ENCODE results near the gene CPOX.

Gene CPOX

DNA sequence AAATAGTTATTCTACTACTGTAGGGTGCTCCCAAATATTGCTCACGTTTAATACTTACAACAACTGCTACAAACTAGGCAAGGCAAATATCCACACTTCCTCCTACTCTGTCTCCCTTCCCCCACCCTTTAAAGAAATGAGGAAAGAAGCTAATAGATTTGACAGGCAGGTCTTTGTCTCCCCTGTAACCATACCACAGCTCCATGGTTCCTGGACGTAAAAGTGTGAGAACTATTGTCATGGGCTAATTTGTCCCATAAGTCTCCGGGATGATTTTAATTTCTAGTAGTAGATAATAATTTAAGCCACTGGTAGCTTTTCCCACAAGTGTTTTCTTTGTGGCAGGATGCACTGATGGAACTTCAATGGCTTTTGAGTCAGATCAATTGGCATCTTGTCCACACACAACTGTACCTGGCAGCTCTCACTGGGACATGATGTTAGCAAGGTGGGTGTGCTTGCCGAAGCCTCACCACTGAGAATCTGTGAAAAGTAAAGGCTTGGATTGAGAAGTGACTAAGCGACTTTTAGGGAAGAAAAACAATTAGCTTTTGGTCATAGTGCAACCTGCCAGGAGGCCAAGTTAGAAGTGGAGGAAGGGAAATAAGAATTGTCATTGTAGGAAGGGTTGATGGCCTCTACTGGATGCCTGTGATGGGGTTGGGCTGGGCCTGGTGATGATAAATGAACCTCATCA, 1.4 kb upstream of the CPOX start:
- DNase-seq (ENCODE audit: low read depth), result no peak
- TF ChIP-seq, protein P1, sequence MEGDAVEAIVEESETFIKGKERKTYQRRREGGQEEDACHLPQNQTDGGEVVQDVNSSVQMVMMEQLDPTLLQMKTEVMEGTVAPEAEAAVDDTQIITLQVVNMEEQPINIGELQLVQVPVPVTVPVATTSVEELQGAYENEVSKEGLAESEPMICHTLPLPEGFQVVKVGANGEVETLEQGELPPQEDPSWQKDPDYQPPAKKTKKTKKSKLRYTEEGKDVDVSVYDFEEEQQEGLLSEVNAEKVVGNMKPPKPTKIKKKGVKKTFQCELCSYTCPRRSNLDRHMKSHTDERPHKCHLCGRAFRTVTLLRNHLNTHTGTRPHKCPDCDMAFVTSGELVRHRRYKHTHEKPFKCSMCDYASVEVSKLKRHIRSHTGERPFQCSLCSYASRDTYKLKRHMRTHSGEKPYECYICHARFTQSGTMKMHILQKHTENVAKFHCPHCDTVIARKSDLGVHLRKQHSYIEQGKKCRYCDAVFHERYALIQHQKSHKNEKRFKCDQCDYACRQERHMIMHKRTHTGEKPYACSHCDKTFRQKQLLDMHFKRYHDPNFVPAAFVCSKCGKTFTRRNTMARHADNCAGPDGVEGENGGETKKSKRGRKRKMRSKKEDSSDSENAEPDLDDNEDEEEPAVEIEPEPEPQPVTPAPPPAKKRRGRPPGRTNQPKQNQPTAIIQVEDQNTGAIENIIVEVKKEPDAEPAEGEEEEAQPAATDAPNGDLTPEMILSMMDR (IDR thresholded peaks at IDR 0.05; ENCODE audit: insufficient read depth, low read depth, low read length, missing control alignments), result no peak
- H3K4me3 ChIP-seq (ENCODE audit: low read length), result no peak overlapping the region

GRCh38 chr3:98592345-98592935, 971 bp downstream of the CPOX start:
- DNase-seq (ENCODE audit: low read depth), result no peak
- peak overlapping the region; percentile 72 for H3K4me3 ChIP-seq (ENCODE audit: low read length)
- TF ChIP-seq, protein P1 (IDR thresholded peaks at IDR 0.05; ENCODE audit: insufficient read depth, low read depth, low read length, missing control alignments), result no peak

GRCh38 chr3:98589331-98590036, 3.9 kb downstream of the CPOX start:
- no peak overlapping the region for H3K4me3 ChIP-seq (ENCODE audit: low read length)
- DNase-seq (ENCODE audit: low read depth), result no peak
- TF ChIP-seq, protein P1 (IDR thresholded peaks at IDR 0.05; ENCODE audit: insufficient read depth, low read depth, low read length, missing control alignments), result no peak

DNA sequence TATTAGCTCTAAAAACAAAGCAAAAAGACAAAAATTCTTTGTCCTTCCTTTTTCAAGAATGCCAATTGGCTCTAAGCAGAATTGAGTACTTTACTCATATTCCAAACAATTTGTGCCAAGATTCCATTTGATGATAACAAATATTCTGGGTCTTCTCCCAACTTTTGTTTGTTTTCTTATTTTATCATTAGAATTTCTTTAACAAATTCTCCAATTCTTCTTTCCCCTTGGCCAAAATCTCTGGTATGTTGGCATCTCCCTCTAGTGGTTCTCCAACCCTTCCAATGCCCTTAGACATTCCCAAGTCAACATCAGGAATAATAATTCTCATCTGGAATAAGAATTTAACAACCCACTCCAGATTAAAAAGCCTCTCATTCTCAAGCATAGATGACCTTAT, 5.3 kb downstream of the CPOX start:
- DNase-seq (ENCODE audit: low read depth), result no peak
- TF ChIP-seq, protein P1 (IDR thresholded peaks at IDR 0.05; ENCODE audit: insufficient read depth, low read depth, low read length, missing control alignments), result peak; percentile 56
- H3K4me3 ChIP-seq (ENCODE audit: low read length), result no peak overlapping the region

GRCh38 chr3:98587654-98588053, 5.8 kb downstream of the CPOX start:
- TF ChIP-seq, protein P1 (IDR thresholded peaks at IDR 0.05; ENCODE audit: insufficient read depth, low read depth, low read length, missing control alignments), result no peak

GRCh38 chr3:98584547-98584946, 8.9 kb downstream of the CPOX start:
- H3K4me3 ChIP-seq (ENCODE audit: low read length), result no peak overlapping the region
- no peak for DNase-seq (ENCODE audit: low read depth)
- TF ChIP-seq, protein P1 (IDR thresholded peaks at IDR 0.05; ENCODE audit: insufficient read depth, low read depth, low read length, missing control alignments), result no peak

More at GRCh38 chr3:98587654-98588053, 5.8 kb downstream of the CPOX start:
- H3K4me3 ChIP-seq (ENCODE audit: low read length), result no peak overlapping the region
- no peak for DNase-seq (ENCODE audit: low read depth)
